Measurements from ENCODE around the gene NTSR1. TPM values are rescaled to one million over a fixed set of nuclear protein-coding genes. Genes with fewer than 3 reads are reported as not detected.

NTSR1 gene
- total and polyA plus RNA-seq, 2 of the 13 experiments (the other 11 are each of a cell fraction or from before 2014, with no cell fraction given): 0.09 to 0.12 TPM

GRCh38 chr20:62752671-62753501 lies 44.2 kb downstream of the NTSR1 start (continued):
- TF ChIP-seq ZNF407 (CRISPR knock-in tag; IDR thresholded peaks at IDR 0.05; ENCODE audit: not compliant biosample characterization): no peak
- TF ChIP-seq CTCF (CRISPR knock-in tag; IDR thresholded peaks at IDR 0.05): 0 out of 2 replicates have a peak, but pooled peaks have one; percentile 7
- TF ChIP-seq MTERF4 (CRISPR knock-in tag; IDR thresholded peaks at IDR 0.05): no peak
- no peak for TF ChIP-seq TCF7 (IDR thresholded peaks at IDR 0.05; ENCODE audit: low read depth)
- TF ChIP-seq DNMT1 (CRISPR knock-in tag; IDR thresholded peaks at IDR 0.05): no peak
- no peak for TF ChIP-seq TSC22D2 (CRISPR knock-in tag; IDR thresholded peaks at IDR 0.05; ENCODE audit: borderline replicate concordance)
- TF ChIP-seq MXD3 (CRISPR knock-in tag; IDR thresholded peaks at IDR 0.05): no peak
- TF ChIP-seq SIN3A (IDR thresholded peaks at IDR 0.05; ENCODE audit: borderline replicate concordance, low read depth, low read length): no peak
- no peak for TF ChIP-seq SMARCC2 (IDR thresholded peaks at IDR 0.05)
- no peak for TF ChIP-seq LBX2 (CRISPR knock-in tag; IDR thresholded peaks at IDR 0.05; ENCODE audit: borderline replicate concordance)
- TF ChIP-seq ZNF281 (CRISPR knock-in tag; IDR thresholded peaks at IDR 0.05; ENCODE audit: borderline replicate concordance): no peak
- TF ChIP-seq RFX5 (IDR thresholded peaks at IDR 0.05; ENCODE audit: low read depth, low read length): no peak
